IMR-90 (cell line): ENCODE measurements around the gene ANK3. TPM values are rescaled to one million over a fixed set of nuclear protein-coding genes. Genes with fewer than 3 reads are reported as not detected.

ENCODE experiments used
- ATAC-seq: fragments of 200-7000 bp; cut with Tn5 transposase; 2 replicates; pipeline ENCODE4 v1.9.1; 2020; ENCODE audit warnings: low read depth, mild to moderate bottlenecking, moderate library complexity
- BruUV-seq: library from RNA; stranded (reverse); fragments of 400-500 nt; replicated peaks from 2 replicates; lab custom pipeline; 2021; lab: Mats Ljungman, UMichigan
- CTCF ChIA-PET: fragments of 300-600 bp; formaldehyde crosslinking; extraction: SDS; loops from one replicate; lab custom pipeline; 2021; ENCODE audit warnings: antibody characterized with exemption; lab: Yijun Ruan, JAX
- POLR2A ChIA-PET: fragments of 300-600 bp; sonication (Branson Sonifier 250); formaldehyde crosslinking; loops from one replicate; lab custom pipeline; 2022; ENCODE audit warnings: antibody characterized with exemption; ENCODE audit not compliant: unreplicated experiment; lab: Charles Lee
- DNase-seq: peaks from one replicate; pipeline ENCODE4 v3.0.0; 2013
- H2AFZ ChIP-seq: replicated peaks from 2 replicates; pipeline ENCODE3; 2013; ENCODE audit warnings: low read length, mild to moderate bottlenecking; ENCODE audit not compliant: poor library complexity
- H2AK5ac ChIP-seq: 2 replicates; pipeline ENCODE4 v1.6.1; 2013; ENCODE audit warnings: low read depth, low read length, inconsistent platforms
- H2AK9ac ChIP-seq: replicated peaks from 2 replicates; pipeline ENCODE3; 2013; ENCODE audit warnings: mild to moderate bottlenecking, low read depth, low read length, moderate library complexity; ENCODE audit not compliant: poor library complexity
- H2BK120ac ChIP-seq: 2 replicates; pipeline ENCODE4 v1.6.1; 2013; ENCODE audit warnings: low read depth, low read length, inconsistent platforms
- H2BK15ac ChIP-seq: 3 replicates; pipeline ENCODE4 v1.6.1; 2013; ENCODE audit warnings: low read depth, low read length, inconsistent platforms
- H2BK20ac ChIP-seq: 2 replicates; pipeline ENCODE4 v1.6.1; 2013; ENCODE audit warnings: low read depth, mild to moderate bottlenecking, inconsistent platforms, low read length, moderate library complexity
- H2BK5ac ChIP-seq: 2 replicates; pipeline ENCODE4 v1.6.1; 2013; ENCODE audit warnings: mild to moderate bottlenecking, low read depth, low read length, inconsistent platforms; ENCODE audit not compliant: poor library complexity, severe bottlenecking
- H3K14ac ChIP-seq: replicated peaks from 2 replicates; pipeline ENCODE4 v1.6.1; 2013; ENCODE audit warnings: low read depth, low read length, inconsistent platforms
- H3K18ac ChIP-seq: 2 replicates; pipeline ENCODE4 v1.6.1; 2013; ENCODE audit warnings: low read depth, low read length, control low read depth
- H3K23ac ChIP-seq: 2 replicates; pipeline ENCODE4 v1.6.1; 2013; ENCODE audit warnings: low read depth, low read length, inconsistent platforms
- H3K27ac ChIP-seq: 2 replicates; pipeline ENCODE4 v1.5.1; 2013; ENCODE audit warnings: mild to moderate bottlenecking, control low read depth, low read length; ENCODE audit not compliant: insufficient read depth
- H3K27me3 ChIP-seq: 2 replicates; pipeline ENCODE4 v1.6.1; 2013; ENCODE audit warnings: low read length; ENCODE audit not compliant: control insufficient read depth, insufficient read depth
- H3K36me3 ChIP-seq: 2 replicates; pipeline ENCODE4 v1.6.1; 2013; ENCODE audit warnings: low read length, mixed read lengths; ENCODE audit not compliant: control insufficient read depth, insufficient read depth
- H3K4ac ChIP-seq: 2 replicates; pipeline ENCODE4 v1.6.1; 2013; ENCODE audit warnings: low read depth, low read length, inconsistent platforms
- H3K4me1 ChIP-seq: 2 replicates; pipeline ENCODE4 v1.6.1; 2013; ENCODE audit warnings: low read length, mixed read lengths; ENCODE audit not compliant: control insufficient read depth, insufficient read depth
- H3K4me2 ChIP-seq: 2 replicates; pipeline ENCODE4 v1.6.1; 2013; ENCODE audit warnings: low read depth, mild to moderate bottlenecking, control low read depth, low read length, moderate library complexity
- H3K4me3 ChIP-seq: 2 replicates; pipeline ENCODE4 v1.5.1; 2013; ENCODE audit warnings: low read depth, mild to moderate bottlenecking, control low read depth, low read length, moderate library complexity; ENCODE audit not compliant: insufficient read depth
- H3K56ac ChIP-seq: 2 replicates; pipeline ENCODE4 v1.6.1; 2013; ENCODE audit warnings: low read length, inconsistent platforms; ENCODE audit not compliant: insufficient read depth; ENCODE audit errors: extremely low read depth
- H3K79me1 ChIP-seq, 2 experiments: 2 replicates each; pipeline ENCODE4 v1.6.1; 2013; ENCODE audit warnings: low read length in 2 of 2, inconsistent platforms in 1 of 2, low read depth in 1 of 2
- H3K9ac ChIP-seq: 2 replicates; pipeline ENCODE4 v1.6.1; 2013; ENCODE audit warnings: low read depth, low read length, control low read depth
- H3K9me1 ChIP-seq: 2 replicates; pipeline ENCODE4 v1.6.1; 2013; ENCODE audit warnings: low read length, inconsistent platforms; ENCODE audit not compliant: insufficient read depth
- H3K9me3 ChIP-seq: 2 replicates; pipeline ENCODE4 v1.6.1; 2013; ENCODE audit warnings: low read length; ENCODE audit not compliant: control insufficient read depth, insufficient read depth
- H4K20me1 ChIP-seq: 2 replicates; pipeline ENCODE4 v1.6.1; 2013; ENCODE audit warnings: low read length, inconsistent platforms; ENCODE audit not compliant: insufficient read depth
- H4K5ac ChIP-seq: 2 replicates; pipeline ENCODE4 v1.6.1; 2013; ENCODE audit warnings: mild to moderate bottlenecking, low read depth, low read length, control low read depth
- H4K8ac ChIP-seq, 2 experiments: 2 replicates each; pipeline ENCODE4 v1.6.1; 2013; ENCODE audit warnings: low read depth in 2 of 2, low read length in 2 of 2, control low read depth in 1 of 2, inconsistent platforms in 1 of 2
- H4K91ac ChIP-seq: 2 replicates; pipeline ENCODE4 v1.6.1; 2013; ENCODE audit warnings: low read depth, low read length, inconsistent platforms; ENCODE audit not compliant: insufficient read depth
- CEBPB ChIP-seq: IDR thresholded peaks from 2 replicates; pipeline ENCODE4 v1.6.1; 2012; ENCODE audit warnings: low read depth, low read length, improper control_type of control experiment
- FOS ChIP-seq: fragments of 150-350 bp; IDR thresholded peaks from 2 replicates; pipeline ENCODE4 v1.6.1; 2016; ENCODE audit warnings: low read depth, low read length
- MAFK ChIP-seq: IDR thresholded peaks from 2 replicates; pipeline ENCODE4 v1.6.1; 2012; ENCODE audit warnings: low read depth, low read length, improper control_type of control experiment
- MAZ ChIP-seq: IDR thresholded peaks from 2 replicates; pipeline ENCODE4 v1.6.1; 2012; ENCODE audit warnings: low read depth, mild to moderate bottlenecking, low read length, improper control_type of control experiment, moderate library complexity, borderline replicate concordance
- NFE2L2 ChIP-seq: fragments of 150-350 bp; IDR thresholded peaks from 2 replicates; pipeline ENCODE4 v1.6.1; 2016; ENCODE audit warnings: low read depth, mild to moderate bottlenecking, low read length
- POLR2A ChIP-seq: IDR thresholded peaks from 2 replicates; pipeline ENCODE4 v1.6.1; 2012; ENCODE audit warnings: mild to moderate bottlenecking, low read depth, low read length
- RAD21 ChIP-seq: IDR thresholded peaks from 2 replicates; pipeline ENCODE4 v1.6.1; 2012; ENCODE audit warnings: low read length, improper control_type of control experiment
- RCOR1 ChIP-seq: IDR thresholded peaks from 2 replicates; pipeline ENCODE4 v1.6.1; 2012; ENCODE audit warnings: mild to moderate bottlenecking, low read length, improper control_type of control experiment; ENCODE audit not compliant: insufficient replicate concordance
- RFX5 ChIP-seq: IDR thresholded peaks from 2 replicates; pipeline ENCODE4 v1.8.0; 2012; ENCODE audit warnings: low read depth, mild to moderate bottlenecking, low read length, moderate library complexity
- SMC3 ChIP-seq: fragments of 150-350 bp; IDR thresholded peaks from 2 replicates; pipeline ENCODE4 v1.6.1; 2016; ENCODE audit warnings: low read depth, mild to moderate bottlenecking, antibody characterized with exemption, low read length, moderate library complexity
- WGBS, 2 experiments: methylation state at CpG; one replicate each; pipeline versions ENCODE4 v1.1.5 to v1.1.7; 2013; ENCODE audit warnings: missing lambda C conversion rate in 2 of 2; ENCODE audit not compliant: insufficient read length in 1 of 2; ENCODE audit errors: extremely low coverage in 2 of 2; 5-methylcytosine and 5-hydroxymethylcytosine counted together
- dilution Hi-C: fragments of 300-500 bp; cut with HindIII; formaldehyde crosslinking; loops from one replicate; pipeline ENCODE4 v1.14.3; 2018; ENCODE audit warnings: low sequenced_read_pairs; ENCODE audit not compliant: unreplicated experiment
- in situ Hi-C: fragments of 300-500 bp; cut with MboI; formaldehyde crosslinking; loops from 3 replicates; pipeline ENCODE4 v1.14.3; 2019; ENCODE audit warnings: low sequenced_read_pairs, inconsistent platforms, mixed read lengths
- intact Hi-C: fragments of 100-400 bp; cut with micrococcal nuclease; formaldehyde crosslinking; loops from 2 replicates; pipeline ENCODE4 v1.10.0; 2022
- polyA plus RNA-seq, 3 experiments: library from polyadenylated mRNA; depleted of rRNA; stranded (reverse); fragments of >200 nt; gene quantifications; 2 replicates each; pipeline ENCODE4 v1.2.3, GENCODE V29; 2012; ENCODE audit warnings: low replicate concordance in 1 of 3
- total RNA-seq: library from RNA; depleted of rRNA; stranded (reverse); fragments of >200 nt; gene quantifications from 2 replicates; pipeline ENCODE4 v1.2.3, GENCODE V29; 2012
- TF ChIP-seq, protein P1 (sequence below): fragments of 150-350 bp; IDR thresholded peaks from 2 replicates; pipeline ENCODE4 v1.6.1; 2017; ENCODE audit warnings: mild to moderate bottlenecking, antibody characterized with exemption, low read length, low read depth
- TF ChIP-seq, protein P2 (sequence below): fragments of 150-350 bp; IDR thresholded peaks from 2 replicates; pipeline ENCODE4 v1.6.1; 2016; ENCODE audit warnings: low read depth, mild to moderate bottlenecking, low read length, moderate library complexity, borderline replicate concordance

Gene ANK3
- total and polyA plus RNA-seq, 2 of the 4 experiments (the other 2 are of a cell fraction), result 0.63 to 1.8 TPM

DNA sequence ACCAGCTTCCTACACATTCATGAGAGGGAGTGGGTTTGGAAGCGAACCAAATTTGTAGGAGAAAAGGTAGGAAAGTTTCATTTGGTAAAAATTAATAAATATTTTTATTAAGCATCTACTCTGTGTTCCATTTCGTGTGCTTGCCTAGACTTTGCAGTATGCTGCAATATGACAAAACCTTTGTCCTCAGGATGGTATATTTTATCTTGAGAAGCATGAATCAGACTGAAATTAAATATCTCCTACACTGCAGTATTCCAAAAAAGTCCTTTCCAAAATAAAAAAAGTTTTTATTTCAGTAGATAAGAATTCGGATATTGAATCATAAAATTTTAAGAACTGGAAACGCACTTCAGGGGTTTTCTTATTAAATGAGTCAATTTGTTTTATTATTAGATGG lies 47.7 kb downstream of the ANK3 start:
- Histone ChIP-seq H3K4ac (no peak overlapping the region), H3K79me1 (no peaks in the 10 kb centered on the region), H3K14ac (no peak overlapping the region), H4K20me1 (no peaks in the 10 kb centered on the region), H3K9me3 (no peaks in the 10 kb centered on the region), H3K56ac (no peak overlapping the region), H3K36me3 (no peaks in the 10 kb centered on the region), H2BK20ac (no peak overlapping the region), H2AK5ac (no peak overlapping the region), H3K9me1 (peaks cover 2% of the 10 kb centered on the region; the same call in 1 of the 2 replicates), H2AK9ac (no peak overlapping the region), H3K9ac (no peak overlapping the region), H2BK120ac (no peak overlapping the region), H4K8ac (no peak overlapping the region), H3K23ac (no peak overlapping the region), H4K5ac (no peak overlapping the region), H3K4me1 (peaks cover 6% of the 10 kb centered on the region), H3K4me3 (no peak overlapping the region), H2AFZ (no peak overlapping the region), H2BK5ac (no peak overlapping the region), H4K91ac (no peak overlapping the region), H2BK15ac (no peak overlapping the region), H3K27ac (no peak overlapping the region), H3K18ac (no peak overlapping the region), H3K27me3 (no peaks in the 10 kb centered on the region), H3K4me2 (no peak overlapping the region)
- BruUV-seq, result no TSS peak
- dilution Hi-C loops, result no loop called here
- intact Hi-C loops, result no loop called here
- WGBS, 2 experiments, result no CpG with 5 or more reads among the region's 4 CpGs
- no peak for DNase-seq
- POLR2A ChIA-PET, result no interaction called here
- ATAC-seq, result no peak
- in situ Hi-C loops, result no loop called here
- TF ChIP-seq SMC3 (no peak), FOS (no peak), MAFK (no peak), NFE2L2 (no peak), POLR2A (no peak), RCOR1 (no peak), RFX5 (no peak), MAZ (no peak), CEBPB (no peak), RAD21 (no peak)
- TF ChIP-seq, protein P1, sequence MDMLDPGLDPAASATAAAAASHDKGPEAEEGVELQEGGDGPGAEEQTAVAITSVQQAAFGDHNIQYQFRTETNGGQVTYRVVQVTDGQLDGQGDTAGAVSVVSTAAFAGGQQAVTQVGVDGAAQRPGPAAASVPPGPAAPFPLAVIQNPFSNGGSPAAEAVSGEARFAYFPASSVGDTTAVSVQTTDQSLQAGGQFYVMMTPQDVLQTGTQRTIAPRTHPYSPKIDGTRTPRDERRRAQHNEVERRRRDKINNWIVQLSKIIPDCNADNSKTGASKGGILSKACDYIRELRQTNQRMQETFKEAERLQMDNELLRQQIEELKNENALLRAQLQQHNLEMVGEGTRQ, result no peak
- TF ChIP-seq, protein P2, sequence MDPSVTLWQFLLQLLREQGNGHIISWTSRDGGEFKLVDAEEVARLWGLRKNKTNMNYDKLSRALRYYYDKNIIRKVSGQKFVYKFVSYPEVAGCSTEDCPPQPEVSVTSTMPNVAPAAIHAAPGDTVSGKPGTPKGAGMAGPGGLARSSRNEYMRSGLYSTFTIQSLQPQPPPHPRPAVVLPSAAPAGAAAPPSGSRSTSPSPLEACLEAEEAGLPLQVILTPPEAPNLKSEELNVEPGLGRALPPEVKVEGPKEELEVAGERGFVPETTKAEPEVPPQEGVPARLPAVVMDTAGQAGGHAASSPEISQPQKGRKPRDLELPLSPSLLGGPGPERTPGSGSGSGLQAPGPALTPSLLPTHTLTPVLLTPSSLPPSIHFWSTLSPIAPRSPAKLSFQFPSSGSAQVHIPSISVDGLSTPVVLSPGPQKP, result no peak
- CTCF ChIA-PET, result no interaction called here
